HUES6 (cell line): ENCODE measurements around the gene MAPRE2.
A peak's percentile ranks its signal among the peaks of the same experiment; 100 is the strongest.

Source experiments
- H3K27ac ChIP-seq: 2 replicates; pipeline ENCODE4 v1.7.0; 2013; ENCODE audit warnings: low read depth, mild to moderate bottlenecking, low read length, inconsistent platforms
- H3K27me3 ChIP-seq: 2 replicates; pipeline ENCODE4 v1.6.1; 2013; ENCODE audit warnings: low read length; ENCODE audit not compliant: control insufficient read depth, insufficient read depth
- H3K36me3 ChIP-seq: 2 replicates; pipeline ENCODE4 v1.6.1; 2013; ENCODE audit warnings: low read length; ENCODE audit not compliant: control insufficient read depth, insufficient read depth
- H3K4me1 ChIP-seq: 2 replicates; pipeline ENCODE4 v1.6.1; 2013; ENCODE audit warnings: low read length; ENCODE audit not compliant: control insufficient read depth, insufficient read depth
- H3K4me3 ChIP-seq: 2 replicates; pipeline ENCODE4 v1.5.1; 2013; ENCODE audit warnings: low read depth, low read length
- H3K9ac ChIP-seq: one replicate; pipeline ENCODE4 v1.6.1; 2013; ENCODE audit warnings: mild to moderate bottlenecking, low read length
- H3K9me3 ChIP-seq: 2 replicates; pipeline ENCODE4 v1.6.1; 2013; ENCODE audit warnings: low read depth, low read length; ENCODE audit not compliant: control insufficient read depth, insufficient read depth

MAPRE2 gene

GRCh38 chr18:35040988-35041814, at the start of gene MAPRE2:
TSS of gene MAPRE2 (plus strand) at chr18:35041413. CDS start at chr18:35041540, 127 bp downstream.
- H3K4me1 ChIP-seq, result peaks cover 33% of the 10 kb centered on the region
- H3K27me3 ChIP-seq, result no peaks in the 10 kb centered on the region
- peak within 1 kb of the TSS; percentile 72 for H3K9ac ChIP-seq
- peak within 1 kb of the TSS; percentile 89 for H3K27ac ChIP-seq
- no peaks in the 10 kb centered on the region for H3K9me3 ChIP-seq
- H3K36me3 ChIP-seq, result no peaks in the 10 kb centered on the region
- peak within 1 kb of the TSS; percentile 79 for H3K4me3 ChIP-seq

GRCh38 chr18:34991561-34991960, 49.7 kb upstream of the MAPRE2 start:
- Histone ChIP-seq H3K4me1 (no peaks in the 10 kb centered on the region), H3K36me3 (no peaks in the 10 kb centered on the region), H3K27ac (no peak overlapping the region), H3K9ac (no peak overlapping the region), H3K4me3 (no peak overlapping the region), H3K9me3 (peaks cover 13% of the 10 kb centered on the region), H3K27me3 (no peaks in the 10 kb centered on the region)

- H3K4me1 ChIP-seq, result no peaks in the 10 kb centered on the region
- H3K36me3 ChIP-seq, result no peaks in the 10 kb centered on the region
- no peak overlapping the region for H3K9ac ChIP-seq
- H3K9me3 ChIP-seq, result peaks cover 14% of the 10 kb centered on the region
- H3K27ac ChIP-seq, result no peak overlapping the region
- H3K4me3 ChIP-seq, result no peak overlapping the region
- H3K27me3 ChIP-seq, result no peaks in the 10 kb centered on the region
These were observed 47.9 kb upstream of the MAPRE2 start for GRCh38 chr18:34993289-34993688.

- Histone ChIP-seq H3K4me1 (0 out of 2 replicates have a peak, but pooled peaks cover 3% of the 10 kb centered on the region), H3K27ac (no peak overlapping the region), H3K9ac (no peak overlapping the region), H3K4me3 (no peak overlapping the region), H3K9me3 (peaks cover 14% of the 10 kb centered on the region), H3K27me3 (no peaks in the 10 kb centered on the region), H3K36me3 (no peaks in the 10 kb centered on the region)
These were observed 45.5 kb upstream of the MAPRE2 start for GRCh38 chr18:34995746-34996145.

GRCh38 chr18:34998661-34999060, 42.6 kb upstream of the MAPRE2 start:
- Histone ChIP-seq H3K9ac (no peak overlapping the region), H3K27ac (no peak overlapping the region), H3K4me1 (0 out of 2 replicates have a peak, but pooled peaks cover 3% of the 10 kb centered on the region), H3K4me3 (no peak overlapping the region), H3K36me3 (no peaks in the 10 kb centered on the region), H3K27me3 (no peaks in the 10 kb centered on the region), H3K9me3 (peaks cover 14% of the 10 kb centered on the region)

GRCh38 chr18:34999756-35000289, 41.4 kb upstream of the MAPRE2 start:
- H3K4me1 ChIP-seq, result 0 out of 2 replicates have a peak, but pooled peaks cover 3% of the 10 kb centered on the region
- H3K9me3 ChIP-seq, result peaks cover 14% of the 10 kb centered on the region
- H3K9ac ChIP-seq, result no peak overlapping the region
- no peak overlapping the region for H3K27ac ChIP-seq
- no peak overlapping the region for H3K4me3 ChIP-seq
- H3K36me3 ChIP-seq, result no peaks in the 10 kb centered on the region
- no peaks in the 10 kb centered on the region for H3K27me3 ChIP-seq

- Histone ChIP-seq H3K27me3 (no peaks in the 10 kb centered on the region), H3K4me1 (0 out of 2 replicates have a peak, but pooled peaks cover 3% of the 10 kb centered on the region), H3K4me3 (no peak overlapping the region), H3K36me3 (no peaks in the 10 kb centered on the region), H3K9me3 (peaks cover 12% of the 10 kb centered on the region), H3K27ac (no peak overlapping the region), H3K9ac (no peak overlapping the region)
These were observed 40.8 kb upstream of the MAPRE2 start for GRCh38 chr18:35000457-35000856.

- Histone ChIP-seq H3K4me3 (no peak overlapping the region), H3K27ac (no peak overlapping the region), H3K9ac (no peak overlapping the region), H3K27me3 (no peaks in the 10 kb centered on the region), H3K9me3 (no peaks in the 10 kb centered on the region), H3K36me3 (no peaks in the 10 kb centered on the region), H3K4me1 (0 out of 2 replicates have a peak, but pooled peaks cover 3% of the 10 kb centered on the region)
These were observed 39.1 kb upstream of the MAPRE2 start for GRCh38 chr18:35002120-35002519.

GRCh38 chr18:35005963-35006577, 35.1 kb upstream of the MAPRE2 start:
- Histone ChIP-seq H3K4me1 (no peaks in the 10 kb centered on the region), H3K27ac (no peak overlapping the region), H3K27me3 (no peaks in the 10 kb centered on the region), H3K9ac (no peak overlapping the region), H3K36me3 (no peaks in the 10 kb centered on the region), H3K9me3 (no peaks in the 10 kb centered on the region), H3K4me3 (no peak overlapping the region)

GRCh38 chr18:35010156-35010555, 31.1 kb upstream of the MAPRE2 start:
- no peak overlapping the region for H3K9ac ChIP-seq
- H3K4me1 ChIP-seq, result no peaks in the 10 kb centered on the region
- H3K27me3 ChIP-seq, result no peaks in the 10 kb centered on the region
- no peak overlapping the region for H3K27ac ChIP-seq
- H3K9me3 ChIP-seq, result no peaks in the 10 kb centered on the region
- no peaks in the 10 kb centered on the region for H3K36me3 ChIP-seq
- no peak overlapping the region for H3K4me3 ChIP-seq

GRCh38 chr18:35010993-35011392, 30.2 kb upstream of the MAPRE2 start:
- Histone ChIP-seq H3K4me3 (no peak overlapping the region), H3K27me3 (no peaks in the 10 kb centered on the region), H3K9me3 (no peaks in the 10 kb centered on the region), H3K36me3 (no peaks in the 10 kb centered on the region), H3K4me1 (no peaks in the 10 kb centered on the region), H3K27ac (no peak overlapping the region), H3K9ac (no peak overlapping the region)
